GM12891 (cell line): ENCODE data around the gene ZDHHC5.
A peak's percentile ranks its signal among the peaks of the same experiment; 100 is the strongest.
"Not testable (repeated sequence)": the region's sequence is repeated elsewhere in the genome, so short reads cannot be mapped to it uniquely, and the experiment has no call there.

ENCODE experiments used
- DNase-seq: peaks from one replicate; pipeline ENCODE4 v3.0.0; 2011; ENCODE audit warnings: low spot score; ENCODE audit not compliant: insufficient read length
- FAIRE-seq: peaks from 2 replicates; lab custom pipeline; 2011; peaks lifted over from hg19 to GRCh38; lab: Jason Lieb, UNC
- PAX5 ChIP-seq: IDR thresholded peaks from 2 replicates; pipeline ENCODE4 v1.6.1; 2011; ENCODE audit warnings: low read length, moderate library complexity, mild to moderate bottlenecking; ENCODE audit not compliant: insufficient read depth, severe bottlenecking
- POLR2A ChIP-seq: IDR thresholded peaks from 2 replicates; pipeline ENCODE4 v1.6.1; 2011; ENCODE audit warnings: low read depth, low read length, control low read depth
- POLR2AphosphoS5 ChIP-seq: IDR thresholded peaks from 2 replicates; pipeline ENCODE4 v1.6.1; 2011; ENCODE audit warnings: low read depth, low read length, control low read depth
- POU2F2 ChIP-seq: IDR thresholded peaks from 2 replicates; pipeline ENCODE4 v1.6.1; 2011; ENCODE audit warnings: low read depth, mild to moderate bottlenecking, control low read depth, low read length, moderate library complexity
- SPI1 ChIP-seq: IDR thresholded peaks from 2 replicates; pipeline ENCODE4 v1.6.1; 2011; ENCODE audit warnings: low read depth, low read length, control low read depth
- TAF1 ChIP-seq: IDR thresholded peaks from 2 replicates; pipeline ENCODE4 v1.6.1; 2011; ENCODE audit warnings: low read depth, low read length, control low read depth

Gene ZDHHC5

DNA sequence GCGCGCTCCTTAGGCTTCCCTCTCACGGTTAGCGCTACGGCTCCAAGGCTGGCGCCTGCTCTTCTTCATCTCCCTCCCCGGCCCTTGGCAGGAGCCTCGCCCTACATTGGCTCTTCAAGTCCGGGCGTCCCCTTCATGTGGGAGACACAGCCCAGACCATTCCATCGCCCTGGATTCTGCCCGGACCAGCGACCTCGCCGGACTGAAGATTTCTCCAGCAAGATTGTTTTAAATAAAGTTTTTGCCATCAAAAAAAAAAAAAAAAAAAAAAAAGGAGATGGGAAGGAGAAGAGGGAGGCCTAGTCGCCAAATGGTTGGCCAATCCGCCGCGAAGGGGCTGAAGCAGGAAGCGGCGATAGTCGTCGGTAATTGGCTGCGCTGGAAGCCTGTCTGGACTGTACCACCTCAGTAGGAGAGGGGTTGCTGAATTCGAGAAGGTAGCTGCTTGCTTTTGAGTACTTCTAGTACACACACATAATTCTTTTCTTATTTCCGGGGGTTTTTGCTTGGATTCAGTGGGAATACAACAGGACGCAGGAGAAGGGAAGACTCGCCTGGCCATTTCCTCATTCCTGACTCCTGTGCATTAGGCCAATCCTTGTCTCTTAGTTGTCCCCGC is 688 bp upstream of the ZDHHC5 start:
- TF ChIP-seq POLR2AphosphoS5 (no peak), SPI1 (peak; percentile 76), POLR2A (no peak)
- DNase-seq (peak; percentile 82), FAIRE-seq (no peak)

DNA sequence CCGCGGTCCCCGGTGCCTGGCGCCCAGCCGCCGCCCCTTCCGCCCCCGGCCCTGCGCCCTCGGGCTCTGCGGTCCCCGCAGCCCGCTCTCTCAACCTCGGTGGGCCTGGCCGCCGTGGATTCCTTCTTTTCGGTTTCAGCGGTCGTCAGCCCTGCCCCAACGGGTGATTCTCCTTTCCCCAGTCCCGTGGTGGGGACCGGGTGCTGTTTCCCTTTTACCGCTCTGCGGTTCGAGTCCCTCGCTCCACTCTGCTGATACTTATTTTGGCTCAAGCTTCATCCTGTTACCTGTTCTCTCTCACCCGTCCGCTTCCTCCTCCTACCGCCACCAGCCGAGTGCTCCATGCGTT is 494 bp downstream of the ZDHHC5 start:
- TF ChIP-seq PAX5, result no peak
- FAIRE-seq (peak; percentile 60), DNase-seq (no peak)

DNA sequence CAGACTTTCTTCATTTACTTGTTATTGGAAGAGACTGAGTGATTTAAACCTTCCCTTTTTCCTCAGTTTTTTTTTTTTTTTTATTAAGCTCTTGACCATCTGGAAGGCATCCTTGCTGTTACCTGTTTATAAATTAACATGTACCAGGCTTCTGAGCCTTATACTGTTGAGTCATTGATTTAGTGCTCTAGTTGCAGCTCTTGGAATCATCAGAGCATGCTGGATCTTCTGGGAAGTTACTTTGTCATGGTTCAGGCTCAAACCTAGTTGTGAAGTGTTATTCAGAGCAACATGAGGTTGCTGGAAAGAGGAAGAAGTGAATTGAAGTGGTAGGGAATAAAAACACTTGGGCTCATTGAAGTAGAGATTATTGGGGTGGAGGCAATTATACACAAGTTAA is 6.3 kb downstream of the ZDHHC5 start:
- FAIRE-seq (no peak), DNase-seq (no peak)
- TF ChIP-seq POLR2A (no peak), TAF1 (no peak), POU2F2 (no peak), SPI1 (no peak), PAX5 (no peak), POLR2AphosphoS5 (no peak)

DNA sequence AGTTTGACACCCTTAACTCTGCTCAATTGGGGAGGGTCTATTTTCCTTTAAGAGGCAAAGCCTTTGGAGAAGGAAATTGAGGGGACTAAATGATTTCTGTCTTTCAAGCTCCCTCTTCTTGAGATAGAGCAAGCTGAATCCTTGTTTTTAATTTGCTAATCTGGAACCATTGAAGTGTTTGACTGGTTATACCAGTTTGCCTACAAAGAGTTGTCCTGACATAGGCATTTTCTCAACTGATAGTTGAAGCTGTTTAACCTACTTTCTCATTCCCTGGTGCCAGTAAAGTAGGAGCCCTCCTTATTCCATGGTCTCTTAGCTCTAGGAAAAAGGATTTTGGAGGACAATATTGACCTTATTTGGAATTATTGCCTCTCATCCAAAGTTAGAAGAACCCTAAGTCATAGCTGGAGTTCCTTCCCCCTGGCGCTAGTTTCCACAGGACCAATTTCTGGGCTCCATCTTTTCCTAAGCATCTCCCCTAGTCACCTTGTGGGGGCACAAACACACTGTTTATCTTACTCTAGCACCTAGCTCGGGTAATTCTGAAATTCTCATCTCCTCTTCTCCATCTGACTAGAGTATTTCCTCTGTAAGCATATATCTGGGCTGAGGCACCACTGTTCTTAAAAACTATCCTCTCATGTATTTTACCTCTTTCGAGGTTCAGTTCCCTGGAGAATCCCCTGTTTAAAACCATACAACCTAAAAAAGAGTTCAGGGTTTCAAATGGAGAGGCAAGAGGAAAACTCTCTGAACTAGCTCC is 7.4 kb downstream of the ZDHHC5 start:
- DNase-seq, result no peak

DNA sequence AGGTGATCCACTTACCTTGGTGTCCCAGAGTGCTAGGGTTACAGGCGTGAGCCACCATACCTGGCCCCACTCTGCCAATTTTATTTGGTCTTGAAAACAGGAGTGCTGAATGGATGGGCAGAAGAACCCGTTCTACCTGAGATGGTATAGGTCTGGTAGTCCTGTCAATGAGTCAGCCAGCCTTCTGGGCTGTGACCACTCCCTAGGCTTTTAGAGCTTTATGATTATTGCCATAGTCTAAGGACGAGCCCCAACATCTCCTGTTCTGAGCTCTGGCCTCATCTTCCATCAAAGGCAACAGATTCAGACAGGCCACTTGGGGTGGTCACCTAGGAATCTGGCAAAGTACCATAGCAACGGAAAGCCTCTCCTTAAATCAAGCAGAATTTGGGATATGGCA is 11.5 kb downstream of the ZDHHC5 start:
- FAIRE-seq (no peak), DNase-seq (no peak)
- no peak for TF ChIP-seq POLR2A
- no peak for TF ChIP-seq SPI1
- no peak for TF ChIP-seq PAX5

More for the DNA sequence above, 7.4 kb downstream of the ZDHHC5 start:
- TF ChIP-seq SPI1 (no peak), POLR2A (no peak), PAX5 (no peak), TAF1 (no peak), POLR2AphosphoS5 (no peak), POU2F2 (no peak)
- FAIRE-seq, result no peak

DNA sequence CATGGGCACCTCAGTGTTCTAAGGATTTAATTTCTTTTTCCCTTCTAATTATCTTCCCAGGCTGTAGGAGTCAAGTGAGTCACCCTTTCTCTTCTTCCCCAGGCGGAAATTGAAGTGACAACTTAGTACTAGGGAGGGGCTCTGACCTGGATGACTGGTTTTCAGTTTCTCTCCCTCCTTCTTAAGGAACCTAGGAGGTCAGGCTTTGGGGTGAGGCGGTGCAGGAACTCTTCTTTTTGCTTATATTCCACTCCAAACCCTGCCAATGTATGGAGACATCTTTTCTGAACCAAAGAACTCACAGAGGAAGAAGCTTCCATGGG is 12.6 kb downstream of the ZDHHC5 start:
- FAIRE-seq, result no peak
- DNase-seq, result no peak
- TF ChIP-seq POLR2A (no peak), PAX5 (no peak), POLR2AphosphoS5 (no peak), TAF1 (no peak), POU2F2 (no peak), SPI1 (no peak)

DNA sequence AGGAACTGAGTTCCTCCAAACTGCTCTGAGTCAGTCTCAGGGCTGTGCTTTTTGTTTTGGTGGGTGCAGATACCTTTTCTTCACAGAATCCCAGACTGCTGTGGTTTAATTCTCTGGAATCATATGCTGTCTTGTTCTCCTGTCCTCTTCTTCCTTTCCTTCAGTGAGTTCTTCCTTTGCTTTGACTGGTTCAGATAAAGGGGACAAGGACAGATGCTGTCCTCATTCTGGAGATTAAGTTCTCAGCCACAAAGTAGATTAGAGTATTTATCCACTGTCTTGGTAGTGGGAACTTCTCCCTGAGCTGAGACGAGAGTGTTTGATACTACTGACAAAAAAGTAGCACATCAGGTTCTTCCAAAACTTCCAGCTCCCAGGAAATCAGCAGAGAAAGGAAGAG is 13.3 kb downstream of the ZDHHC5 start:
- DNase-seq (no peak), FAIRE-seq (no peak)

DNA sequence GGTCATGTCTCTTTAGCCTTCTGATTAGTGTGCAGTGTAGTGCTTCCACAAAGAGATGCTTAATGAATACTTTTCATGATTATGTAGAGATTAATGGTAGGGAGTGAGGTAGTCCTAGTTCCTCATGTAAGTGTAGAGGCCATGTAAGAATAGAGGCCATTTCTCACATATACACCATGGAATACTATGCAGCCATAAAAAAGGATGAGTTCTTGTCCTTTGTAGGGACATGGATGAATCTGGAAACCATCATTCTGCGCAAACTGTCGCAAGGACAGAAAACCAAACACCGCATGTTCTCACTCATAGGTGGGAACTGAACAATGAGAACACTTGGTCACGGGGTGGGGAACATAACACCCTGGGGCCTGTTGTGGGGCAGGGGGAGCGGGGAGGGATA is 22.6 kb downstream of the ZDHHC5 start:
- FAIRE-seq, result not testable (repeated sequence)

More for the DNA sequence above, 13.3 kb downstream of the ZDHHC5 start:
- TF ChIP-seq TAF1, result no peak

DNA sequence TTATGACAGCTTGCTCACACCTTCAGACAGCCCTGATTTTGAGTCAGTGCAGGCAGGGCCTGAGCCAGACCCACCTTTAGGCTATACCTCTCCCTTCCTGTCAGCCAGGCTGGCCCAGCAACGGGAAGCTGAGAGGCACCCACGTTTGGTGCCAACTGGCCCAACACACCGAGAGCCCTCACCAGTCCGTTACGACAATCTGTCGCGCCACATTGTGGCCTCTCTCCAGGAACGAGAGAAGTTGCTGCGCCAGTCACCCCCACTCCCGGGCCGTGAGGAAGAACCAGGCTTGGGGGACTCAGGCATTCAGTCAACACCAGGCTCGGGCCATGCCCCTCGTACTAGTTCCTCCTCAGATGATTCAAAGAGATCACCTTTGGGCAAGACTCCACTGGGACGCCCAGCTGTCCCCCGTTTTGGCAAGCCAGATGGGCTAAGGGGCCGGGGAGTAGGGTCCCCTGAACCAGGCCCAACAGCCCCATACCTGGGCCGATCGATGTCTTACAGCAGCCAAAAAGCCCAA is 31.0 kb downstream of the ZDHHC5 start:
- no peak for TF ChIP-seq TAF1
- no peak for TF ChIP-seq POLR2AphosphoS5
- no peak for TF ChIP-seq PAX5
- TF ChIP-seq POLR2A, result no peak
- FAIRE-seq (no peak), DNase-seq (no peak)

More for the DNA sequence above, 22.6 kb downstream of the ZDHHC5 start:
- DNase-seq, result not testable (repeated sequence)

DNA sequence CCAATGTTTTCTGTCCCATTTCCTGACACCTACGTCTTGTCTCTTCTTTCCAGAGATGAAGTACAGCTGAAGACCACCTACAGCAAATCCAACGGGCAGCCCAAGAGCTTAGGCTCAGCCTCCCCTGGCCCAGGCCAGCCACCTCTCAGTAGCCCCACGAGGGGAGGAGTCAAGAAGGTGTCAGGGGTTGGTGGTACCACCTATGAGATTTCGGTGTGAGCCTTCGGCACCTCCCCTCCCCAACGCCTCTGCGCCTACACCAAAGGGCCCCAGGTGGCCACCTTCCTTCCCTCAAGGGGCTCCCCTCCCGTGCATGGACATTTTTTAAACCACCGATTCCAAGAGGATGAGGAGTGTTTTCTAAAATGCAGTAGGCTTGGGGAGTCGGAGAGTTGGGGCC is 31.9 kb downstream of the ZDHHC5 start:
- DNase-seq (no peak), FAIRE-seq (no peak)
- TF ChIP-seq SPI1 (no peak), POLR2A (no peak), POU2F2 (no peak), POLR2AphosphoS5 (no peak), PAX5 (no peak), TAF1 (no peak)
